Stimulated activated CD8-positive, alpha-beta memory T cell treated with anti-CD3 and anti-CD28 coated beads, Interleukin-2, amount 100 ng/mL, for 1 hour (primary cell): ENCODE data around the gene SYPL1.

ENCODE experiments used
- DNase-seq, 2 donors: peaks; one replicate each; pipeline ENCODE4 v3.0.0-alpha.2; 2020; ENCODE audit warnings: low read depth in 2 of 2

The SYPL1 gene

GRCh38 chr7:106050746-106051117 is 61.4 kb downstream of the SYPL1 start:
- no peak for DNase-seq

GRCh38 chr7:106050002-106050745 is 61.9 kb downstream of the SYPL1 start:
- no peak for DNase-seq

DNA sequence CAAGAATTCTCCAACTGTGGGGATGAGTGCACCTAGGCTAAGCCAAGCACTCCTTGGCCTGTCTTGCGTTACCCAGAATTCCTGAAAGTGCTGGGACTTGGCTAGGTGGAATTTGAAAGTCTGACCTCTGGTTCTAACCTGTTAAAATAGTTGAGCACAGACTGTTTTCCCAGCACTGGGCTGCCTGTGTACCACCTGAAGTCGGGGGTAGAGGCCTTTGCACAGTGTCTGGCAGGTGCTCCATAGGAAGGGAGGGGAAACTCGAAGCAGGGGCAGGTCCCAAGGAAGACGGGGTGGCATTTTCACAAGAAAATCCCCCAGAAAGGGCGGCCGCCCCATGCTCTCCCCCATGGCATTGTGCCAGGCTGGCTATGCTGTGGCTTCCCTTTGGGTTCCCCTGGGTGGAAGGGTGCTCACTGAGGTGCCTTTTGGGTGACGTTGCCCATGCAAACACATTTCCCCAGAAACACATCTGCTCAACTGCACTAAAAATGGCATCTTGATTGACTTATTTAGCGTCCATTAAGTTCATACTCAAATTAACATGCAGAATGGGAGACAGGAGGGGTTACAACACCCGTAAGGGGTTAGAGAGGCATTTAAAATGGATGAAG is 62.9 kb downstream of the SYPL1 start:
- no peak for DNase-seq

DNA sequence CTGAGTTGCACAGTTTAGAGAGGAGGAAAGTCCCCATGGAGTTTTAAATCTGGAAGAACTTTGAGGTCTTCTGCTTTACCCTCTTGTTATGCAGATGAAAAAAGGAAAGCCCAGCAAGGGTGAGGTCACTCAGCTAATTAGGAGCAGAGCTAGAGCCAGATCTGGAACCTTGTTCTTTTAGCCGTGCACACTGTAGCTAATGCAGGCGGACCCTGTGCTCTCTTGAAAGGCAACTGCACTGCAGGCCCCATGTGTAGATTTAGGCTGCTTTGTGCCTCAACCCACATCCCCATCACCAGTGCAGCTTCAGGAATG is 63.4 kb downstream of the SYPL1 start:
- DNase-seq, result no peak

DNA sequence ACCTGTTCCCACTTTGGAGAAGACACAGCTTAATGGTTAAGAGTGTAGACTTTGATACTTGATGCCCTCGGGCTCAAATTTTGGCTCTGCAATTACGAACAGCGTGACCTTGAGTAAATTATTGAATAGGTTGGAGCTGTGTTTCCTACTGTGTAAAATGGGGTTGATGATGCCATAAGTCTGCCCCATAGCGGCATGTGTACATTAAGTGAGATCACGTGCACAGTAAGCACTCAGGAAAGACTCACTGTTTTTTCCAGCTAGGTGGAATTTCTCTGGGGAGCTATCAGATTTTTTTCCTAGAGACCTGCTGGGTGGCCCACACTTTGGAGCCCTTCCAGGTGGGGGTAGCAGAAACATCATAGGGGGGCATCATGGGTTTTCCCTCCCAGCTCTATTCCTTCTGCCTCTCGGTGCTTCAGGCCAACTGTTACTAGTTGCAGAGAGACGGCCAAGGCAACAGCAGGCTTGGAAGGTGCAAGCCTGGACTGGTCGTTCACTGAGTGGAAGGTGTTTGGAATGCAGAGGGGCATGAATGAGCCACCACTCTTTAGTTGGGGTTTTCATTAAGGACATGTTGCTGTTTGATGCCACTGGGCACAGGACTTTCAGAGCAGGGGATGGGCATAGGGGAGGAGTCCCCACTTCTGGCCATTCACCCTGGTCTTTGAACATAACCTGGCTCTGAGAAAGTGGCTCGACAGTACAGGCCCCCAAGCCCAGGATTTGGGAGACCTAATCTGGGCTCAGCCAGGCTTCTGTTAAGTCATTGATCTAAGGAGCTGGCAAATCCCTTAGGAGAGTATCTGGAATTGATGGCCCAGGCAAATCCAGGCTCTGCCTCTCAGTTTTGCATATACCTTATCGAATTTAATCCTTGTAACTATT is 64.0 kb downstream of the SYPL1 start:
- no peak for DNase-seq

- no peak for DNase-seq
These were observed 64.9 kb downstream of the SYPL1 start for GRCh38 chr7:106047184-106047583.

- no peak for DNase-seq
These were observed 66.5 kb downstream of the SYPL1 start for GRCh38 chr7:106045586-106045985.

- DNase-seq, result no peak
These were observed 67.0 kb downstream of the SYPL1 start for GRCh38 chr7:106045139-106045538.

GRCh38 chr7:106042196-106042611 is 69.9 kb downstream of the SYPL1 start:
- no peak for DNase-seq

DNA sequence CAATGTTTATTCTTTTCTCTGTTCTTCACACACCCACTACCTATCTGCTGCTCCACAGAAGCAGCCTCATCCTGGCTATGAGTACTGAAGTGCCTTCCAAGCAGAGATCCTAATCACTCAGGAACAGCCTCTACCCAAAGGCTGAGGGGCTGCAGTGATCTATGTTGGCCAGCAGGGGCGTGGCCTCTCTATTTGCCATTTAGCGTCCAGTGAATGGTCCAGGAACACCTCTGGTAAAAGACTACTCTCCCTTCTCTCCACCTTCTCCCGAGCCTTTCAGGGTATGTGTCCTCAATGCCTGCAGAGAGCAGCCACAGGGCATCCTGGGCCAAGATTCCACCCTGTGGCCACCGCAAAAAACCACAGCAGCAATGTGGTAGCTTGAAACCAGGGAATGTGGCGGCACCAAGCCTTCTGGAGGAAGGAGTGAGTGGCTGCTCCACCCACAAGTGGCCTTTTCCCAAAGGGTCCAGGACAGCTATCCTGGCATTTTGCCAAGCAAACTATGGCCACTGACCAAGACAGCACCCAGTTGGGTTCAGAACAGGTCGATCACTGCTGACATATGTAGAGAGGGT is 70.9 kb downstream of the SYPL1 start:
- no peak for DNase-seq
